AG04449 (cell line): ENCODE data around the gene TLDC2.

ENCODE experiments used
- CTCF ChIA-PET: fragments of 350-600 bp; formaldehyde crosslinking; extraction: SDS; loops from one replicate; lab custom pipeline; 2021; ENCODE audit warnings: antibody characterized with exemption; lab: Yijun Ruan, JAX
- POLR2A ChIA-PET: fragments of 400-600, 350-600 bp; formaldehyde crosslinking; extraction: SDS; loops from one replicate; lab custom pipeline; 2020; ENCODE audit warnings: antibody characterized with exemption, inconsistent platforms; lab: Yijun Ruan, JAX
- DNase-seq: peaks from one replicate; pipeline ENCODE4 v3.0.0-alpha.2; 2010; ENCODE audit warnings: low read depth, low spot score
- H3K4me3 ChIP-seq: 2 replicates; pipeline ENCODE4 v1.5.1; 2011; ENCODE audit warnings: low read depth, mild to moderate bottlenecking, control low read depth, low read length
- CTCF ChIP-seq: IDR thresholded peaks from one replicate; pipeline ENCODE4 v1.5.1; 2011; ENCODE audit warnings: mild to moderate bottlenecking, moderate library complexity, low read length, control low read depth, inconsistent platforms; ENCODE audit not compliant: insufficient read depth; ENCODE audit errors: missing control alignments

TLDC2 gene

GRCh38 chr20:36845288-36845971, 30.5 kb upstream of the TLDC2 start:
- TF ChIP-seq CTCF, result no peak
- H3K4me3 ChIP-seq, result no peak overlapping the region
- ChIA-PET POLR2A (interaction anchor here (1.7 kb wide), 1 partner anchor 9 kb away, joined by 7 read pairs; no protein-coding TSS in a partner anchor), CTCF (interaction anchor here (1.0 to 2.2 kb wide), 3 partner anchors 10 to 45 kb away, joined by 3 to 9 read pairs (median 3); no protein-coding TSS in a partner anchor)
- no peak for DNase-seq

GRCh38 chr20:36847009-36847709, 28.8 kb upstream of the TLDC2 start:
- ChIA-PET POLR2A (interaction anchor here (0.7 to 1.4 kb wide), 3 partner anchors 14 to 17 kb away, joined by 3 to 4 read pairs (median 3); a partner anchor contains a TSS), CTCF (interaction anchor here (0.8 to 2.2 kb wide), 6 partner anchors 9 to 241 kb away, joined by 3 to 11 read pairs (median 6); partner anchors contain the start of genes DSN1 and RAB5IF)
- no peak overlapping the region for H3K4me3 ChIP-seq
- no peak for TF ChIP-seq CTCF
- no peak for DNase-seq

- POLR2A ChIA-PET, result interaction anchor here (0.5 to 1.4 kb wide), 5 partner anchors 11 to 17 kb away, joined by 3 to 6 read pairs (median 3); a partner anchor contains a TSS
- TF ChIP-seq CTCF, result no peak
- DNase-seq, result no peak
- H3K4me3 ChIP-seq, result no peak overlapping the region
- CTCF ChIA-PET, result interaction anchor here (0.8 to 3.4 kb wide), 7 partner anchors 9 to 242 kb away, joined by 3 to 11 read pairs (median 3); partner anchors contain the start of genes DSN1 and RAB5IF
These were observed 28.3 kb upstream of the TLDC2 start for GRCh38 chr20:36847710-36848040.

GRCh38 chr20:36848078-36848660, 27.8 kb upstream of the TLDC2 start:
- TF ChIP-seq CTCF, result no peak
- H3K4me3 ChIP-seq, result peak overlapping the region; percentile 28; the same call in 1 of the 2 replicates
- POLR2A ChIA-PET, result interaction anchor here (0.5 to 1.4 kb wide), 5 partner anchors 10 to 16 kb away, joined by 3 to 6 read pairs (median 4); a partner anchor contains a TSS
- DNase-seq, result peak; percentile 69
- CTCF ChIA-PET, result interaction anchor here (0.7 to 3.4 kb wide), 8 partner anchors 10 to 242 kb away, joined by 3 to 11 read pairs (median 4); partner anchors contain the start of gene RAB5IF

GRCh38 chr20:36848677-36849076, 27.3 kb upstream of the TLDC2 start:
- no peak for TF ChIP-seq CTCF
- CTCF ChIA-PET, result interaction anchor here (0.7 to 3.4 kb wide), 6 partner anchors 12 to 40 kb away, joined by 3 to 11 read pairs (median 6); a partner anchor contains a TSS
- no peak for DNase-seq
- peak overlapping the region; percentile 28; the same call in 1 of the 2 replicates for H3K4me3 ChIP-seq
- POLR2A ChIA-PET, result interaction anchor here (0.7 to 1.4 kb wide), 3 partner anchors 13 to 15 kb away, joined by 3 to 4 read pairs (median 4); a partner anchor contains a TSS
